Measurements from ENCODE around the gene SLCO2A1. TPM values are rescaled to one million over a fixed set of nuclear protein-coding genes. Genes with fewer than 3 reads are reported as not detected.
A peak's percentile ranks its signal among the peaks of the same experiment; 100 is the strongest.
"Not testable (repeated sequence)": the region's sequence is repeated elsewhere in the genome, so short reads cannot be mapped to it uniquely, and the experiment has no call there.

SLCO2A1 gene
- total RNA-seq = not detected

DNA sequence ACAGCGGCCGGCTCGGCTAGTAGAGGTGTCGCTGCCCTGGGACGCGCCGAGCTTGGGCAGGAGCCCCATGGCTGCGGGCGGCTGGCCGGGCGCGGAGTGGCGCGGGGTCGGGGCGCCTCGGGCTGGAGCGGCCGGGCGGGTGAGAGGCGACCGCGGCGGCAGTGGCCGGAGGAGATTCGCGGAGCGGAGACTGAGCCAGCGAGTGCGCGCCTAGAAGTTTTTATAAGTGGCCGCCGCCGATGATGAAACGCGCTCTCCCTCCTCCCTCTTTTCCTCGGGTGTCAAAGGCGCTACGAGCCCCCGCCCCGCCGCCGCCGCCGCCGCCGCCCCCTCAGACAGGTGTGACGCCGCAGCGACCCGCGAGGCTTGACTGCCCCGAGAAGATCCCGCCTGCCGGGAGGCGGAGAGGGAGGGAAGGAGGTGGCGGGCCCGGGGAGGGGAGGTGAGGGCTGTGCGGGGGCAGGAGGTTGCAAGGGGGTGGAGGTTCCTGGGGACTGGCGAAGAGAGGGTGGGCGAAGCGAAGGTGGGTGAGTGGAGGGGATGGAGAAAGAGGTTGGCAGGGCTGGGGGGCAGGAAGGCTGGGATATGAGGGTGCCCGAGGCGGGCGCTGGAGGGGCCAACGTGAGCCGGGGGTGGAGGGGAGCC is at the start of gene SLCO2A1:
TSS of gene SLCO2A1 (minus strand) at position 192 of the 645 bp plus-strand sequence. CDS start at position 69, 123 bp downstream.
- H3K27me3 Mint-ChIP-seq = peaks cover 24 to 31% of the 10 kb centered on the region in 2 donors
- no peaks in the 10 kb centered on the region for H3K9me3 Mint-ChIP-seq
- DNase-seq (ENCODE audit: low spot score) (peak; percentile 56), ATAC-seq (peak in 1 of 2 donors; percentile 48)
- H3K4me1 Mint-ChIP-seq (ENCODE audit: low read depth in 2 of 2) = peaks cover 0 to 3% of the 10 kb centered on the region in 2 donors
- no peak within 1 kb of the TSS for H3K27ac Mint-ChIP-seq
- no peaks in the 10 kb centered on the region for H3K36me3 Mint-ChIP-seq
- H3K4me3 Mint-ChIP-seq = no peak within 1 kb of the TSS

DNA sequence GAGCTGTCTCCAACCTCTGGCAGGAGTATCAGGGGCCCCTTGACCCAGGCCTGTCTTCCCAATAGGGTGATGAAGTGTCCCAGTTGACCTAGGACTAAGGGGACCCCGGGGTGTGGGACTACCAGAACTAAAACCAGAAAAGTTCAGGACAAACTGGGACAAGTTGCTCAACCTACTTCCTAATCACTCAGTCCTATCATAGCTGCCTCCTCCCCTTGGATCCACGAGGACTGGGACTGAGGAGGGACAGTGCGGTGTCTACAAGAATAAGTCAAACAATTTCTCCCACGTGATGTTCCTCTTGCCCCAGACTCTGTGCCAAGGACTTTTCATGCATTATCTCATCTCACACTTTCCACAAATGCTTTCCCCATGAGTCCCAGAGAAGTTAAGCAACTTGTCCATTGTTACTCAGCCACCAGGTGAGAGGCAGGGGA is 49.4 kb upstream of the SLCO2A1 start:
- no peaks in the 10 kb centered on the region for H3K4me1 Mint-ChIP-seq (ENCODE audit: low read depth in 2 of 2)
- H3K9me3 Mint-ChIP-seq = no peaks in the 10 kb centered on the region
- no peak overlapping the region for H3K27ac Mint-ChIP-seq
- peak in 1 of 2 donors; percentile 36 for ATAC-seq
- DNase-seq (ENCODE audit: low spot score) = no peak
- no peak overlapping the region for H3K4me3 Mint-ChIP-seq
- peaks cover 3 to 21% of the 10 kb centered on the region in 2 donors for H3K27me3 Mint-ChIP-seq
- no peaks in the 10 kb centered on the region for H3K36me3 Mint-ChIP-seq

GRCh38 chr3:134078169-134078831 is 48.6 kb upstream of the SLCO2A1 start:
- no peak for DNase-seq (ENCODE audit: low spot score)

DNA sequence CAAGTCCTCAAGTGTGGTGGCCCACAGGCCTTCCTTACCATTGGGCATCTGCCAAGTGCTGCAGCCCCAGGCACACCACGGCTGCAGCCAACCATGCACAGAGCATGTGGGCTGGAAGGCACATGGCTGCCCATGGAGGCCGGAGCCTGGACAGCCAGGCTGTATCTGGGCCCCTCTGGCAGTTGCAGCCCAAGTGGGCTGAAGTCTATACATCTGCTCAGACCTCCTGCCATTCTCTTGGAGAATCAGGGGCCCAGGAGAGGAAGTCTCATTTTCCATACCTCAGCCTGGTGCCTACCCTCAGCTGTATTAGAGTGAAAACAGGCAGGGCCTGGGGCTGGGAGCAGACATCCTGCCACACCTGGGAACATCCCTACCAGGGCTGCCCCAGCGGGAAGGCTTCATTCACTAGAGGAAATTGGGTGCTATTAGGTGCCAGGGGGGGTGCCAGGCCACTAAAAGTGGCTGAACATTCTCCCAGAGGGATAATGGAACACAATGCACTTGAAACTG is 48.0 kb upstream of the SLCO2A1 start:
- no peak overlapping the region for H3K27ac Mint-ChIP-seq
- H3K36me3 Mint-ChIP-seq = no peaks in the 10 kb centered on the region
- no peak for DNase-seq (ENCODE audit: low spot score)
- ATAC-seq = no peak
- no peaks in the 10 kb centered on the region for H3K4me1 Mint-ChIP-seq (ENCODE audit: low read depth in 2 of 2)
- no peaks in the 10 kb centered on the region for H3K9me3 Mint-ChIP-seq
- no peak overlapping the region for H3K4me3 Mint-ChIP-seq
- peaks cover 0 to 21% of the 10 kb centered on the region in 2 donors for H3K27me3 Mint-ChIP-seq

More at GRCh38 chr3:134078169-134078831, 48.6 kb upstream of the SLCO2A1 start:
- Mint-ChIP-seq H3K36me3 (no peaks in the 10 kb centered on the region), H3K27ac (no peak overlapping the region), H3K9me3 (no peaks in the 10 kb centered on the region), H3K4me1 (ENCODE audit: low read depth in 2 of 2) (no peaks in the 10 kb centered on the region), H3K27me3 (peaks cover 0 to 21% of the 10 kb centered on the region in 2 donors), H3K4me3 (no peak overlapping the region)
- no peak for ATAC-seq

DNA sequence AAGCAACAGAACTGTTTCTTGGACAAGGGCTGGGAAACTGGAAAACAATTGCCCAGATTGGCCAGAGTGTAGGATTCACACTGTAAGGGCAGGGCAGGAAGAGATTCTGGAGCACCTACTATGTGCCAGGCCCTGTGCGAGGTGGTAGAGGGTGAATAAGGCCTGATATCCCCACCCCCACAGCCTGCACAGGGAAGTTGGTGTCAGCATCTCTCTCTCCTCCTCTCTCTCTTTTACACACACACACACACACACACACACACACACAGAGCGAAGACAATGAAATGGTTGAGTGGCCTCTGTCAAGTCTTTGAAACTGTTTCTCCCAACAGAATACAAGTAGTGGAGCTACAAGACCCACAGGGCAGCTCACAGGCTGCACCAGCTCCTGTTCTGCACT is 47.1 kb upstream of the SLCO2A1 start:
- no peaks in the 10 kb centered on the region for H3K4me1 Mint-ChIP-seq (ENCODE audit: low read depth in 2 of 2)
- DNase-seq (ENCODE audit: low spot score) = no peak
- H3K4me3 Mint-ChIP-seq = no peak overlapping the region
- no peak for ATAC-seq
- no peaks in the 10 kb centered on the region for H3K9me3 Mint-ChIP-seq
- no peak overlapping the region for H3K27ac Mint-ChIP-seq
- H3K27me3 Mint-ChIP-seq = peaks cover 0 to 21% of the 10 kb centered on the region in 2 donors
- no peaks in the 10 kb centered on the region for H3K36me3 Mint-ChIP-seq

- no peaks in the 10 kb centered on the region for H3K9me3 Mint-ChIP-seq
- H3K4me3 Mint-ChIP-seq = no peak overlapping the region
- H3K4me1 Mint-ChIP-seq (ENCODE audit: low read depth in 2 of 2) = no peaks in the 10 kb centered on the region
- H3K27me3 Mint-ChIP-seq = peaks cover 0 to 21% of the 10 kb centered on the region in 2 donors
- DNase-seq (ENCODE audit: low spot score) (no peak), ATAC-seq (no peak)
- H3K36me3 Mint-ChIP-seq = no peaks in the 10 kb centered on the region
- no peak overlapping the region for H3K27ac Mint-ChIP-seq
These were observed 46.1 kb upstream of the SLCO2A1 start for GRCh38 chr3:134075846-134076245.

GRCh38 chr3:134075568-134075825 is 45.8 kb upstream of the SLCO2A1 start:
- Mint-ChIP-seq H3K27ac (no peak overlapping the region), H3K9me3 (no peaks in the 10 kb centered on the region), H3K36me3 (no peaks in the 10 kb centered on the region), H3K4me3 (no peak overlapping the region), H3K27me3 (peaks cover 0 to 21% of the 10 kb centered on the region in 2 donors), H3K4me1 (ENCODE audit: low read depth in 2 of 2) (no peaks in the 10 kb centered on the region)
- ATAC-seq = peak in 1 of 2 donors; percentile 7
- DNase-seq (ENCODE audit: low spot score) = no peak

DNA sequence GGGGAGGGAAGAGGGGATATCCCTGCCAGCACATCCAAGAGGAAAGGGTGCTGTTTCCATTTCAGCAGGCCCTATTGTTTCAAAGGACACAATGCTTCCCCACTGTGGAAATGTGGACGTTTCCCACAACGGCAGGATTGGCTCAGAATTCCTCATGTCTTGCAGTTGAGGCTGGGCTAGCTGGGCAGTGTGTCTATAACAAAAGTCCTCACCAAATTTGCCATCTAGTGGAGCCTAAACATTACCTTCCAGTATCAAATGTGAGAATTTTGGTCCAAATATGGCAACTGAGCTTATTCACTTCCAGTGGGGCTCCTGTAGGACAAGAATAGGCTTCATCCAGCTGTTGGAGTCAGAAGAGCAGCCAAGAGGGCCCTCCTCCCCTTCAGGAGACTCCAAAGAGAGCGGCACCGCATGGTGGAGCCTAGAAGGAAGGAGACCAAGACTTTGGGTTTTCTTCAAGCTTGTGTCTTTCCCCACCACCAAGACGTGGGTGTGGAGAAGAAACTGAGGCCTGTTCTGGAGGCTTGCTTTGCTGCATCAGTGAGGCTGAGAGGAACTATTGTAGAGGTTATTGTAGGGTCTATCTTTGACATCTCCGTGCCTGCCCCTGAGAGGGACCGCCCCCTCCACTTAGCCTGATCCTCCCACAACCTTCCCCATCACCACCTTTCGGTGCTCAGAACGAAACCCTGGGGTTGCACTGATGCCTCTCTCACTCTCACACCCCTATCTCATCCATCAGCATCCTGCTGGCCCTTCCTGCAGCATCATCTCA is 45.3 kb upstream of the SLCO2A1 start:
- H3K36me3 Mint-ChIP-seq = no peaks in the 10 kb centered on the region
- H3K27me3 Mint-ChIP-seq = peaks cover 0 to 19% of the 10 kb centered on the region in 2 donors
- no peaks in the 10 kb centered on the region for H3K4me1 Mint-ChIP-seq (ENCODE audit: low read depth in 2 of 2)
- ATAC-seq = no peak
- H3K9me3 Mint-ChIP-seq = no peaks in the 10 kb centered on the region
- no peak for DNase-seq (ENCODE audit: low spot score)
- no peak overlapping the region for H3K4me3 Mint-ChIP-seq
- H3K27ac Mint-ChIP-seq = no peak overlapping the region

- no peaks in the 10 kb centered on the region for H3K36me3 Mint-ChIP-seq
- H3K27ac Mint-ChIP-seq = no peak overlapping the region
- no peak for ATAC-seq
- no peak for DNase-seq (ENCODE audit: low spot score)
- no peaks in the 10 kb centered on the region for H3K9me3 Mint-ChIP-seq
- peaks cover 0 to 14% of the 10 kb centered on the region in 2 donors for H3K27me3 Mint-ChIP-seq
- H3K4me3 Mint-ChIP-seq = no peak overlapping the region
- no peaks in the 10 kb centered on the region for H3K4me1 Mint-ChIP-seq (ENCODE audit: low read depth in 2 of 2)
These were observed 44.5 kb upstream of the SLCO2A1 start for GRCh38 chr3:134074001-134074789.

DNA sequence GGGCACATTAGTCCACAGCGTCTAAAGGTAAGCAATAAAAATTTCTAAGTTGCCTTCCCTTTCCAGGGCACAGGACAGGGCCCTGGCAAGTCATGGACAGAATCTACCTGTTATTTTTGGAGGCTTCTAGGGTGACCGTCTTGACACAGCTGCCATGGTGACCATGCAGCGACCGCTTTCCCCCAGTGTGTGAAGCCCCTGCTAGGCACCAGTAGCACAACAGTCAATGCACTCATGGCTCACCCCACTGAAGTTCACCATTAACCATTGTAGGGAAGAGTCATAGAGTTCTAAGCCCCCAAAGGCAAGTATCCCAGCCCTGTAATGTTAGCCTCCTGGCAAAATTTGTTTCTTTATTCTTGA is 43.8 kb upstream of the SLCO2A1 start:
- Mint-ChIP-seq H3K4me1 (ENCODE audit: low read depth in 2 of 2) (no peaks in the 10 kb centered on the region), H3K27me3 (peaks cover 0 to 14% of the 10 kb centered on the region in 2 donors), H3K4me3 (no peak overlapping the region), H3K9me3 (no peaks in the 10 kb centered on the region), H3K36me3 (no peaks in the 10 kb centered on the region), H3K27ac (no peak overlapping the region)
- ATAC-seq (no peak), DNase-seq (ENCODE audit: low spot score) (no peak)

DNA sequence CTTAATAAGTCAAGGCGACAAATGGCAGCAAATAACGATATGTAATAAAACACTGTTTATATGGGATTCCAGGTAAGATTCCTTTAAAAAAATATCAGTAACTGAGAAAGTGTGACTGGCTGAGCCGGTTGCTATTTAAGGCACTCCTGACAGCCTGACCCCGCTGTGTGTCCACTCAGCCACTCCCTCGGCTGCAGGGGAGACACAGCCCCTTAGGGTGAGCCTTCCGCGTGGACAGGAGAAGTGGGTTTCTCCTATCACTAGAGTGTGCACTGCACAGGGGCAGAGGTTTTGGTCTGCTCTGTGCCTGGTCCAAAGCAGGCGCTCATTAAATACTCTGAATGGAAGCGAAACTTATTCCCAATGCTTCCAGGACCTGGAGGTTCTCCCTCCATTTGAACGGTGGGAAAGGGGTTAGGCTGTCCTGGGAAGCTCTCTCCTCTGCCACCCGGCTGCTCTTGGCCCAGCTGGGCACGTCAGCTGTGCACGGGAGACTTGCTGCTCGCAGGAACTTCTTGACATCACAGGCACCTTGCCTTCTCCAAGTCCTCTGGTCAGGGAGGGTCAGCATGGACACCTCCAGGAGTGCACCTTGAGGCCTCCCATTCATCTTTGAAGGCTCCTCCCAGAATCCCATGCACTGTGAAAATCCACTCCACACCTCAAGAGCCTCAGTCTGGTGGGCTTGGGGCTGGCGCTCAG is 43.3 kb upstream of the SLCO2A1 start:
- ATAC-seq = no peak
- H3K36me3 Mint-ChIP-seq = no peaks in the 10 kb centered on the region
- no peak overlapping the region for H3K4me3 Mint-ChIP-seq
- no peak overlapping the region for H3K27ac Mint-ChIP-seq
- H3K9me3 Mint-ChIP-seq = no peaks in the 10 kb centered on the region
- peaks cover 0 to 14% of the 10 kb centered on the region in 2 donors for H3K27me3 Mint-ChIP-seq
- DNase-seq (ENCODE audit: low spot score) = no peak
- H3K4me1 Mint-ChIP-seq (ENCODE audit: low read depth in 2 of 2) = no peaks in the 10 kb centered on the region

DNA sequence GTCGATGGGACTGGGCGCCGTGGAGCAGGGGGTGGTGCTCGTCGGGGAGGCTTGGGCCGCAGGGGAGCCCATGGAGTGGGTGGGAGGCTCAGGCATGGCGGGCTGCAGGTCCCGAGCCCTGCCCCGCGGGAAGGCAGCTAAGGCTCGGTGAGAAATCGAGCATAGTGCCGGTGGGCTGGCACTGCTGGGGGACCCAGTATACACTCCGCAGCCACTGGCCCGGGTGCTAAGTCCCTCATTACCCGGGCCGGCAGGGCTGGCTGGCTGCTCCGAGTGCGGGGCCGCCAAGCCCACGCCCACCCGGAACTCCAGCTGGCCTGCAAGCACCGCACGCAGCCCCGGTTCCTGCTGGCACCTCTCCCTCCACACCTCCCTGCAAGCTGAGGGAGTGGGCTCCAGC is 40.6 kb upstream of the SLCO2A1 start:
- H3K9me3 Mint-ChIP-seq = not testable (repeated sequence)

DNA sequence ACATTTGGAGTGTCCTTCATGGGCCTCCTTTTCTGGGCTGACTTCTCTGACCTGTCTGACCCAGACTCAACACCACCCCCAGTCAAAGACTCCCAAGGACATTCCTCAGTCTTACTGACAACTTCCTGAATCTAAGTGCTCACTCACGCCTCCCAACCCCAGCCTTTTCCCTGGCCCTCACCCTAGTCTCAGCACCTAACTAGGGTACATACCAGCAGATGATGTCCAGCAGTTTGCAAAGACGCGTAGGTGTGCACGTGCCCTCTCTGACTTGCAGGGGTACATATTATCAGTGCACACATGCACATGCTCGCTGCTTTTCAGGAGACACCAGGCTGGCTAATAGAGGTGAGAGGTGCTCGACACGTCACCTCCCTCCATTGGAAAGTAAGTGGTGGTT is 38.7 kb upstream of the SLCO2A1 start:
- no peaks in the 10 kb centered on the region for H3K27me3 Mint-ChIP-seq
- DNase-seq (ENCODE audit: low spot score) = no peak
- H3K27ac Mint-ChIP-seq = no peak overlapping the region
- no peaks in the 10 kb centered on the region for H3K4me1 Mint-ChIP-seq (ENCODE audit: low read depth in 2 of 2)
- H3K4me3 Mint-ChIP-seq = no peak overlapping the region
- peak in 1 of 2 donors; percentile 22 for ATAC-seq
- no peaks in the 10 kb centered on the region for H3K9me3 Mint-ChIP-seq
- no peaks in the 10 kb centered on the region for H3K36me3 Mint-ChIP-seq

More for the DNA sequence above, 40.6 kb upstream of the SLCO2A1 start:
- not testable (repeated sequence) for H3K4me3 Mint-ChIP-seq; DNase-seq (ENCODE audit: low spot score); H3K27ac Mint-ChIP-seq; H3K4me1 Mint-ChIP-seq (ENCODE audit: low read depth in 2 of 2); ATAC-seq; H3K27me3 Mint-ChIP-seq; H3K36me3 Mint-ChIP-seq
